HG03565 (cell line): ENCODE measurements around the gene ETS1.

Experiments used
- ATAC-seq: cut with Tn5 transposase; IDR thresholded peaks from one replicate; pipeline ENCODE4 v1.9.1; 2021; ENCODE audit warnings: mild to moderate bottlenecking, moderate library complexity; ENCODE audit not compliant: unreplicated experiment

The ETS1 gene

DNA sequence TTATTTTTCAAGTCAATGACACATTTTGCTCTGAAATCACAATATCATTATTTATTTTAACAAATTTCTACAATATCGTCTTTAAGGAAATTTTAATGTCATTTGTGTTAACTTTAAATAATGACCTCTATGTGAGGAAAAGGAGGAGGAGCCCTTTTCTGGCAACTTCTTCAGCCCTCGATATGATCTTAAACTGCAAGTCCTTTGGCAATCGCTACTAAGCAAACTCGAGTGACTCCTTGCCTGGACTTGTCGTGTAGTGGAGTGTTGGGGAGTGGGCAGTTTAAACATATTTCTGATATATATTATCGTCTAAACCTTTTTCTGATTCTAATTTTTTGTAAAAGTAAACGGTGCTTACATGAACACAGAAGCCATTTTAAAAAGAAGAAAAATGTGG lies 16.7 kb downstream of the ETS1 start:
- ATAC-seq = no peak

DNA sequence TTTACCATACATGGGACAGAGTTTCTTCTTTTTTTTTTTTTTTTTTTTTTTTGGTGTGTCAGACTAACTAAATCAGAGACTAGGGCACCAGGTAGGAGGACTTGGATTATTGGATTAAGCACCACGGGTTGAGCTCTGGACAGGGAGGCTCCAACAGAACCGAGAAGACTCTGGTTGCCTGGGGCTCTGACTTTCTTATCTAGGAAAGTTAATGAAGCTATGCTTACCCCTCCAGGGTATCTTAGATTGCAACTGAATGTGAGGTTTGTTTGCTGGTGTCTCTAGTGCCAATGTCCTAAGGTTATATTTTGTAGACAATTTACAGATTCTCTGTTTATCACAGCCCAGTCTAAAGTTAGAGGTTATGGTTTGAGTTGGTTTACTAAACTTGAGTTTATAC lies 18.1 kb downstream of the ETS1 start:
- ATAC-seq = no peak

DNA sequence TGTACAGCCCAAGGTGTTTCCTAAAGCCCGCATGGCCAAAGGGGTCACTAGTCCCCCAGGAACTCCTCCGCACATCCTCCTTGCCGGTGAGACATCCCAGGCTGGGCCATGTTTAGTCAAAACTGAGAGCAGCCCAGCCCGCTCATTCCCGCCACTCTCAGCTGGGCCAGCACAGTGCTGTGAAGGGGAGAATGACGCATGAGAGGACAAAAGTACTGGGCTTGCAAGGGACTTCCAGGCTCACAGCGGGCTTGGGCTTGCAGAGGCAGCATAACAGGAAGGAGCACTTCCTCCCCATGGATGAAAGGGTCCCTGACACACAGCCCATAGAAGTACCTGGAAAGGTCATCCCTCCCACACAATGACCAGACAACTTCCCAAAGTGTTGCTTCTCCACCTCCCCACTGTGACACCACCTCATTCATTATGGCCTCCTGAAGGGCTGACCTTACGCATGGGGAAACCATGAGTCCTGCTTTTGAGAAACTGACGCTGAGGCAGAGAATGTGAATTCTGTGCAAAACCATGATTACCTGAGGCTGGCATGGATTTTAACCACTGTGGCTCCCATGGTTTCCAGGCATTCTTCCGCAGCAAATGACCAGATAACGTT lies 19.1 kb downstream of the ETS1 start:
- ATAC-seq = no peak

DNA sequence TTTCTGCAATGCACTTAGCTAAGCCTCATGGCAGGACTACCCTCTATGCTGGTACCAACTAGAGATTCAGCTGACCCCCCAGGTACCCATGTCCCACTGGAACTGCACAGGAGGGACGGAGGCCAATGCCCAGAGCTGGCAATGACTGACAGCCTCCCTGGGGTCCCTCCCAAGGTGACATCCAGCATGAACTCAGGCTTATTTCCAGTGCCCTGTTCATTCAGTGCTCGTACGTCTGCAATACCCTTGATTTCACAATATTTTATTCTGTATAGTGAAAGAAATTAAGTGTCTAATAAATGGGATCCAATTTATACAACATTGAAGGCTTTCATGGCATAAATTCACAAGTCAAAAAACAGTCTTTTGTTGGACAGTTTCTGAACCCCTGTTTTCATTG lies 20.2 kb downstream of the ETS1 start:
- ATAC-seq = no peak

DNA sequence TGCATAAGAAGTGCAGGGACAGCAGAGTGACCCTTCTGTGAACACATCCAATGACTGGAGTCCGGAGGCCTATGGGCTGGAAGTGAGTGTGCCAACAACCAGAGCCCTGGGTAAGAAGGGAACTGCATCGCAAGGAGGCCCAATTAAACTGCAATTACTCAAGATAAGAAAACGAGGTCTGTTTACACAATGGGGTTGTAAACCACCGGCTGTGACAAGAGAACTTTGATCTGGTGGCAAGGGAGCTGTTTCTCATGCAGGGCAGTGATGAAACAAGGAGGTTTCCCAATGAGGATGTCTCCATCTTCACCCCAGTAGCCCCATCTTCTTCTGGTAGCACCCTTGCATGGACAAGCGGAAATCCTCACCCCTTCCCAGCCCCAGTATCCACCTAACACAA lies 21.5 kb downstream of the ETS1 start:
- no peak for ATAC-seq

DNA sequence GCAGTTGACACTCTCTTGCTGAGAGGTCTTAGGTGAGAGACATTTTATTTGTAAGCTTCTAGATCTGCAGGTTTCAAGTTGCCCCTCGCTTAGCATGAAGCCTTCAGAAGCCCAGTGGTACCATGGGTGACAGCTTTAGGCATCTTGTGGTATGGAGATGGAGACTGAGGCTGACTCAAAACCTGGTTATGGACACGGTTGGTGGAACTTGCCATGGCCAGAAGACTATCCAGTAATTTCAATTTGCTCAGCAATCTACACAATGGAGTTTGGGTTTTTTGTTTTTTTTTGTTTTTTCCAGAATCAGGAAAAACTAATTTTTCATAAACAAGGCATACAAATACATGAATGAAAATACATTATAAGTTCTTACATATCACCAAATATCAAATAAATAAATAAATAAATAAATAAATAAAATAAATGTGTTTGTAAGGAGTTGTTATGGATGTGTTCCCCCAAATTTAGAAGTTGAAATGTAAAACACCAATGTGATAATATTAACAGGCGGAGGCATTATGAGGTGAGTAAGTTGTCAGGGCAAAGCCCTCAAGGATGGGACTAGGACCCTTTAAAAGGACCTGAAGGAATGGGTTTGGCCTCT lies 22.6 kb downstream of the ETS1 start:
- no peak for ATAC-seq

DNA sequence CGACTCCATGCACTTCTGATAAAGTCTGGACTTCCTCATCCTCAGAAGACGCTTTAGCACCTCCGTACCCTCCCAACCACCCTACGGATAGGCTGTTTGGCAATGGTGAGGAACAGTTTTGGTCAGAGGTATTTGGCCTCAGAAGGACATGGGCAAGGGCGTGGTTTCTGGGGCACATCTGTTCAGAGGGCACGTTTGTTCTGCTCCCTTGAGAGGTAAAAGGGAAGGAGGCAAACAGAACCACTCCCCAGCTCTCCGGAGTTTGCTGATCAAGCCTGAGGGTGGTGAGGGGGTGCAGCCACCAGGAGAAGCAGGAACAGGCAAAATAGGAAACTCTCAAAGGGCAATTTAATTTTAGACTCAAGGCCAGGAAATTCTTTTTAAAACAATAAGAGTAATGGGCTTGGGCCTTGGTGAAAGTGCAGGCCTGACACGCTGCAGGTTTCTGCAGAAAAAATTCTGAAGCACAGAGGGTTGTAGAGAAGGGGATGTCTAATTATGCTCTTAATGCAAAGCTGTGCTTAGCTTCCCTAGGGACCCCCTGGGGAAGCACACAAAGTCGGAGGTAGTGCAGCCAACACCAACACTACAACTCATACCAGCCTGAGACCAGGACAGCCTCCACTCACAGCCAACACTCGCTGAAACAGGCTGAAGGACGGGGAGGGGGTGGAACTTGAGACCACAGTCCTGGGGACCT lies 23.3 kb downstream of the ETS1 start:
- no peak for ATAC-seq

DNA sequence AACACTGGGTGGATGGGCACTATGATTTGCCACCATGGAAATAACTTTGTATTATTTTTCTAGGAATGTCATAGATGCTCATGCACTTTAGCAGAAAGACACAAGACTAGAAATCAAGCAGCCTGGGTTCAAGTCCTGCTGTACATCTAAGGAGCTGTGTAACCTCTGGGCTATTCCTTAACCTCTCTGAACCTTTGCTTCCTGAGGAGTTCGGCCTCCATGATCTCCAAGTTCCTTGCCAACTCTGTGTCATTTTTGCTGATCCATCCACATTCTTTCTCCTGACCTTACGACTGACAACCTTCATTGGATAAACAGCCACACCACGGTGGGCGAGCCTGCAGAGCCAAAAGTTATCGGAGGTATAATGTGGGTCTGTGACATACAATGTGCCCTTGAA lies 24.1 kb downstream of the ETS1 start:
- no peak for ATAC-seq

DNA sequence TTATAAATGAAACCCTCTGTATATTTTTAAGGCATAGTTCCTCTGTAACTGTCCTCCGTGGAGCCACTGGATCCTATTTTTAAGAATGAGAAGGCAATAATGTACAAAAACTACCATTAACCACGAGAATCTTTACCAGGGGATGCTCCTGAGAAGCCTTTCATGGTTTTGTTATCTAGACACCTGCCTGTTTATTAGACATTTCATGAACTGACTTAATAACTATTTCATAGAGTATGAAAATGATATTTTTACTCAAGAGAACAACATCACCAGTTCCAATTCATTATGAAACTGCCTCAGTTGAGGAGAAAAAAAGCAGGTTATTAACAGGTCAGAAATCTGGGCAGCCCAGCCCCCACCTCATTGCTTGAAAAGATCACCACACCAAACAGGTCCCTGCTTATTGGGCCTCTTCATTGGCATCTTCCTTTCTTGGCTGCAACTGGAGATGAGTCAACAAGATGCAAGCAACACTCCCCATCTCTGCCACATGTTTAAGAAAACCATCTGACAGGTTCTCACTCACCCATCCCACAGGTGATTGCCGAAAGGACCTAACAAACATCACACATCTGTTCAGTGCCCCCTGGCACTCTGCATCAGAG lies 27.8 kb downstream of the ETS1 start:
- ATAC-seq = no peak

DNA sequence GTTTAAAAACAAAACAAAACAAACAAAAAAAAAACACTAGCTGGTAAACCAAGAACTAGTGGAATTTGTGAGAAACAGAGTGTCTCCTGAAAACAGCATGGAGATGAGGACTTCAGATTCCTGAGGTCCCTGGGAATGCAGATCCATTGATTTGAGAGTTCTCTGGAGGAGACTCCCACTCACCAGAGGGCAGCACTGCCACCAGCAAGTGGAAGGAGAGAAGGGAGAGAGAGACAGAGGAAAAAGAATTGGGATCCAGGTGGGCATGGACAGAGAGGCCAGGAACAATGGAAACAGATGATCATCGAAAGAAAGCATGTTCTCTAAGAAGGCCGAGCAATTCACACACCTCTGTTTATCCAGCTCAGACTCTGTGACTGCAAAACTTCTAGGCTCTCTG lies 31.8 kb downstream of the ETS1 start:
- ATAC-seq = no peak

DNA sequence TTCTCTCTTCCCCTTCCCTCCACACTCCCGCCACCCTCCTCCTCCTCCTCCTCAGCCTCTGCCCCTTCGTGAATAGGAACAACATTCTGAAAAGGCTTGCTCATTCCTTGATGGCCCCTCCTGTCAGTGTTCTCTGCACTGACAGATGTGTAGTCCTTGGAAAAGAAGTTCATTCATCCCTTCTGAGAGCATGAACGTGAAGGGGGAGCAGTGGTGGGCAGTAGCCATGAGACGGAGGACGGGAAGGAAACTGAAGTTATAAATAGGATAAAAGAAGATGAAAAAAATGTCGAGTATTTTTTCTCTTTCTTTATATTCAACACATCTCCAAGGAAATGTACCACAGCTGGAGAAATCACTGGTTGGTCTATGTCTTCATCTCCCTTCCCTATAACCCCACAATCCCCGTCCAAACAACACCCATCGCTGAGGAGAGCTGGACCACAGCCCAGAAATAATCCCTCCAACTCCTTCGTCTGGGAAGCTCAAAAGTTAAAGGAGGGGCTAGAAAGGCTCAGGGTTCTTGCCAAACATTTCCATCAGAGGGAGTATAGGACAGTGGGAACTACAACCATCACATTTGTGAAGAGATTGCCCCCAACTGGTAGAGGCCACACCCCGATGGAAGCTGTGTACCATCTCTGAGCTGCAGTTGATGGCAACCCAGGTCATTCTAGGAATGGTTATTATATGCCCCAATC lies 33.5 kb downstream of the ETS1 start:
- ATAC-seq = no peak

DNA sequence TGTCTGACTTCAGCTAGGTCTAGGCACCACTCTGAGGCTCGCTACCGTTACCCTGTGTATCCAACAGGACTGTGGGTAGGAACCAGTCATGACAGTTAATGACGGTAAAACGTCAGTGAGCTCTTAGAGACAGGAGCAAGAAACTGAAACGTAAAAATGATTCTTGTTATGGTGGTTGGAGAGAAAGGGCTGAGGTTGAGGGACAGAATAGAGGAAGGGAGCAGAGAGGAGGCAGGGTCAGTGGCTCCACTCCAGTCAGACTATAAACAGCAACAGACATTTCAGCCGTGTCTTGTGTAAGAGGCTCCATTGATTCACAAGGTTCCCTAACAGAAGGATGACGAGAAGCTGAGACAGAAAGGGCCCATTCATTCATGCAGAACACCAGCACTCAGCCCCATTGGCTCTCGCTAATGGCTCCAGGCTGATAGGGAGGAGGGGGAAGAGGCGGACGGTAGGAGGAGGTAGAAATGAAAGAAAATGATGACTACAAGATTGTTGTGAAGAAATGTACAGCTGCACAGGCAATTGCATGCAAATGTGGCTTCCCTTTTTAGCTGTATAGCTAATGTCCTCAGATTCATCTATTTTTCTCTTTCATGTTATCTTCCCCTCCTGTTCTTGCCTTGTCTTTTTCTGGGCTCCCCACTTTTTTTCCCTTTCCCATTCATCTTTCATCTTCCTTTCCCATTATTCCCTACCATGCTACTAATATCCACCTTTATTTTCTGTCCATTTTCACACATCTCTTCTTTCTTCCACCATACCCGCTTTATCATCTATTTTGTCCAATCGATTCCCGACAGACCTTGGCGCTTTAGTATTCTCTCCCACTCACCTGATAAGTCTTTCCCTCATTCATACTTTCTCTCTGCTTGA lies 34.3 kb downstream of the ETS1 start:
- ATAC-seq = peak; percentile 38

DNA sequence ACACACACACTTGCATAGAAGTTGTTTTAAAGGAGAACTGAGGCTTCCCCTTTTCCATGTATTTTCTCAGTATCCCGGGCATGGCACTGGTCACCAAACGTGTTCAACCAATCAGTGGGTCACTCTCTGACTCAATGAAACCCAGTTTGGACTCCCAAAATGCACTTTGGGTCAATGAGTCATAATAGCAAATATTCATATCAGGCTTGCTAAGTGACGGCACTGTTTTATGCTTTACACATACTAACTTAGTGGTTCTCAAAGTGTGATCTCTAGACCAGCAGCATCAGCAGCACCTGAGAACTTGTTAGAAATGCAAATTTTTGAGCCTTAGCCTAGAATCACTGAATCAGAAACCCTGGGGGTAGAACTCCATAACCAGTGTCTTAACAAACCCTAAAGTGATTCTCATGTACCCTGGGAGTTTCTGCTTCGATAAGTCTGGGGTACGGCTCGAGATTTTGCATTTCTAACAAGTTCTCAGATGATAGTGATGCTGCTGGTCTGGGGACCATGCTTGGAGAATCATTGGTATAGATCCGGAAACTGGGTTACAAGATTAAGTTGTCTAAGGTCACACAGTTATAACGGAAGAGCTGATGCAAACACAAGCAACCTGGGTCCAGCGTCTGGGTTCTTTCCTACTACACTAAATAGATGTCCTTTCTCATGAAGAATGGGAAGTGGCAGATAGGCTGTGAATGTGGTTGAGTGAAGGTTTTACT lies 35.6 kb downstream of the ETS1 start:
- ATAC-seq = peak; percentile 57

DNA sequence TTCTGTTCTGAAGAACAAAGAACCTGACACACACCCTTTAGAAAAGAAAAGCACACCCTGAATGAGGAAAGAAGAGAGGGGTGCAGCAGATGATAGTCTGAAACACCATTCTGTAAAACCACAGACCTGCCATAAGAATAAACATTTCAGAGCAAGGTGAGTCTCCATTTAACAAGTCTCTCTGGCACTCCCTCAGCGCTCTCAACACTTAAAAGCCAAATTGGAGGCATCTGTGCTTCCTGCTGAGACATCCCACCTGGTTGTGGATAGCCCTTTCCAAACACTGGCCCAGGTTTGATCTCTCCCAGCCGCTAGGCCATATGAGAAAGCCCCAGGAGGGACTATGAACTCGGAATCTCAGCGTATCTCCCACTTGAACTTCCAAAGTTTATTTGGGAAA lies 36.3 kb downstream of the ETS1 start:
- ATAC-seq = no peak

DNA sequence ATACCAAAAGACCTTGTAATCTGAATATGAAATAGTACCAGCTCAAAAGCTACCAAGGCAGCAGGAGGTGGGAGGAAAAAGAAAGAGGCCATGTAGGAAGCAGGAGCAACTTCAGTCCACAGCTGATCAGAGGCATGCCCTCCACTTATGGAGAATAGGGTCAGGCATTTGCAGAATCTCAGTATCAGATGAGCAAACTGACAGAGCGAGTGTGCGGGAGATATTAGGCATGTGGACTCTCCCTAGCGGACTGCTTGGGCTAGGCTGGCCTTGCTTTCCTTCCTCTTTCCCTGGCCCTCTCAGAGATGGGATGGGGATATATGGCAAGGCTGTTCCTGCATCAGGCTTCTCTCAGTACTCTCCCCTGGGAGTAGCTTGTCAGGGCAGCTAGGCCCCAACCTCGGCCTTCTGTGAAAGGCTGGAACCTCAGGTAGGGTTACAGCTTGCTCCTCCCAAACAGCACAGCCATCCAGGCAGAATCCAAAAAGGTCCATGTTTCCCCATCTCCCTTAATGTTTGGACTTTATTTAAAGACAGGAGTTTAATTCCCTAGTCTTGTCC lies 37.0 kb downstream of the ETS1 start:
- ATAC-seq = no peak

DNA sequence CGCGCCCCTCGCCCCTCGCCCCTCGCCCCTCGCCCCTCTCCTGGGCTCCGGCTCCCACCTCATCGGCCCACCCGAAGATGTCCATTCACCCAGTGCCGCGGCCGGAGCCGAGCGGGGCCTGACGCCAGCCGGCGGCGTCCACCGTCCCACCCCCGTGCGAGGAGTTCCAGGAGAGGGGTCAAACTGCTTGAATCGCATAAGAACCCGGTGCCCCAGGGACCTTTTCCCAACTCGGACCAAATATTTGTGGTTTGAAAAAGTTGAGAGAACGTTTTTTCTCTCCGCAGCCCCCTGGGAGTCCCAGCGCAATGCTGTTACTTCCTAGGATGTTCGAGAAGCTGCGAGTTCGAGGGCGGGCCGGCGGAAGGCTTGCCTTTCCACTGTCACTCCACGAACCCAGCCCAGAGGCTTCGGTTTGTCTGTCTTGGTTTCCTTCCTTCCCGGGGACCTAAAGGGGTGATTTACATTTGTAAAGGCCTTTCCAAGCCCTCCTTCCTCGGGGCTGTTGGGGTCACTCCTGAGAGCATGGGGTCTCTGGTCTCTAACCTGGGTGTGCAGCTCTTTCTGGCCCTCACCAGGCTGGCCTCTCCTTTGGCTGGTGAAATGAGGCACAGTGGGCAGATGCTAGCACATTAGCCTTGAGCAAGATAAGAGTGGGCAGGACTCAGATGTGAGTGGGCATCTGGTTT lies 38.0 kb downstream of the ETS1 start:
- ATAC-seq = no peak

DNA sequence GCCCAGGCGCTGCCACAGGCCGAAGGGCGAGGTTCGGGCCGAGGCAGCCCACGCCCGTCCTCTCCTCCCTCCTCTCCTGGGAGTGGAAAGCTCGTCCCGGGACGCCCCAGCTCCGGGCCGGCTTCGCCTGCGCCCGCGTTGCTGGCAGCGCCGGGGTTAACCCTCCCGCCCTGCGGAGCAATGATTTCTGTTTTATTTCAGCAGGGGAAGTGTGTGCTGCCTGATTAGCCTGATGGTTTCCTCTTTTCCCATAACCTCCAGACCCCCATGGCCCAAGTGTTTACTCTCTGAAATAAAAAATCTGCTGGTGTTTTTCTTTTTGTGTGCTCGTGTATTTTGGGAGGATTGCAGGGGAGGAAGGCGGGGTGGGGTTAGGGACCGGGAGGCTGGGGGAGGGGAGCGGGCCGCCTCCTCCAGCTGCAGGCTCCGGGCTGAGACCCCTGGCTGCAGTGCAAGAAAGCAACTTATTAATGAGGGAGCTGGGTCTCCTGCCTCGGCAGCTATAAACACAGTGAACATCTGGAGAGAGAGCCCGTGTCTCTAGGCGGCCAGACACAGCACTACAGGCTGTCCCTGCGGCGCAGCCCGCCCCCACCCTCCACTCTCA lies 38.6 kb downstream of the ETS1 start:
- no peak for ATAC-seq

DNA sequence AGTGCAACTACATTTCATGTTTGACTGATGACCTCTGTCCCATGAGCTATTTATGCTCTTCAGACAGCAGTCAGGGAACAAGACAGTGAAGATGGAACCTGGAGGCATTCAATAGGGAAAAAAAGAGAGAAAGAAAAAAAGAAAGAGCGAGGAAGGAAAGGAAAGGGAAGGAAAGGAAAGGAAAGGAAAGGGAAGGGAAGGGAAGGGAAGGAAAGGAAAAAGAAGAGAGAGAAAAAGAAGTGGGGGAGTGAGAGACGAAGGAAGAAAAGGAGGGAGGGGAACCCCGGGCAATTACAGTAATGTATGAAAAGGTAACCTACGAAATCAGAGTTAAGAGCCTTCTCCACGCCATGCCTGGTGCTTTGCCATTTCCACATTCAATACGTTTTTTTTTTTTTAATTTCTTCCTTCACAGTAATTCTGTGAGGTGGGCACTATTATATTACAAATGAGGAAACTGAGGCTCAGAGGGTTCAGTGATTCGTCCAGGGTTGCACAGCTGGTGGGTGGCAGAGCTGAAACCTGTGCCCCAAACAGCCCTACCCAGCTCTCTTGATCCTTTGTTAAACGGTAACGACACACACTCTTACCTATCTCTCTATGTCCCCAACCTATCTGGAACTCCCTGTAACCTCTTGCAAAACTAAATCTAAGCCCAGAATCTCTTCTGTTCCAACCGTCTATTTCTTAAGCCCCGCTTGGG lies 39.3 kb downstream of the ETS1 start:
- no peak for ATAC-seq
